ENCODE results near the gene F2RL3.
"Not testable (repeated sequence)": the region's sequence is repeated elsewhere in the genome, so short reads cannot be mapped to it uniquely, and the experiment has no call there.

DNA sequence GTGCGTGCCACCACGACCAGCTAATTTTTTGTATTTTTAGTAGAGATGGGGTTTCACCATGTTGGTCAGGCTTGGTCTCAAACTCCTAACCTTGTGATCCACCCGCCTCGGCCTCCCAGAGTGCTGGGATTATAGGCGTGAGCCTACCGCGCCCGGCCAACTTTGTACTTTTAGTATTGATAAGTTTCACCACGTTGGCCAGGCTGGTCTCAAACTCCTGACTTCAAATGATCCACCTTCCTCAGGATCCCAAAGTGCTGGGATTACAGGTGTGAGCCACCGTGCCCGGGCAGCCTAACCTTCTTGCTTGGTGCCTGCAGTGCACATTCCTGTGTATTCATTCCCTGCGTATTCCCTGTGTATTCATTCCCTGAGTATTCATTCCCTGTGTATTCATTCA lies 49.0 kb downstream of the F2RL3 start:
- TF ChIP-seq, protein P1, sequence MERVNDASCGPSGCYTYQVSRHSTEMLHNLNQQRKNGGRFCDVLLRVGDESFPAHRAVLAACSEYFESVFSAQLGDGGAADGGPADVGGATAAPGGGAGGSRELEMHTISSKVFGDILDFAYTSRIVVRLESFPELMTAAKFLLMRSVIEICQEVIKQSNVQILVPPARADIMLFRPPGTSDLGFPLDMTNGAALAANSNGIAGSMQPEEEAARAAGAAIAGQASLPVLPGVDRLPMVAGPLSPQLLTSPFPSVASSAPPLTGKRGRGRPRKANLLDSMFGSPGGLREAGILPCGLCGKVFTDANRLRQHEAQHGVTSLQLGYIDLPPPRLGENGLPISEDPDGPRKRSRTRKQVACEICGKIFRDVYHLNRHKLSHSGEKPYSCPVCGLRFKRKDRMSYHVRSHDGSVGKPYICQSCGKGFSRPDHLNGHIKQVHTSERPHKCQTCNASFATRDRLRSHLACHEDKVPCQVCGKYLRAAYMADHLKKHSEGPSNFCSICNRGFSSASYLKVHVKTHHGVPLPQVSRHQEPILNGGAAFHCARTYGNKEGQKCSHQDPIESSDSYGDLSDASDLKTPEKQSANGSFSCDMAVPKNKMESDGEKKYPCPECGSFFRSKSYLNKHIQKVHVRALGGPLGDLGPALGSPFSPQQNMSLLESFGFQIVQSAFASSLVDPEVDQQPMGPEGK (CRISPR knock-in tag; IDR thresholded peaks at IDR 0.05; ENCODE audit: borderline replicate concordance): not testable (repeated sequence)
- TF ChIP-seq ZNF70 (CRISPR knock-in tag; IDR thresholded peaks at IDR 0.05); PPARA (CRISPR knock-in tag; IDR thresholded peaks at IDR 0.05; ENCODE audit: borderline replicate concordance); ZFP30 (CRISPR knock-in tag; IDR thresholded peaks at IDR 0.05); CSDC2 (CRISPR knock-in tag; IDR thresholded peaks at IDR 0.05); BACH2 (CRISPR knock-in tag; IDR thresholded peaks at IDR 0.05; ENCODE audit: borderline replicate concordance); SNAI2 (CRISPR knock-in tag; IDR thresholded peaks at IDR 0.05); ESRRG (CRISPR knock-in tag; IDR thresholded peaks at IDR 0.05): not testable (repeated sequence)
- TF ChIP-seq, protein P2, sequence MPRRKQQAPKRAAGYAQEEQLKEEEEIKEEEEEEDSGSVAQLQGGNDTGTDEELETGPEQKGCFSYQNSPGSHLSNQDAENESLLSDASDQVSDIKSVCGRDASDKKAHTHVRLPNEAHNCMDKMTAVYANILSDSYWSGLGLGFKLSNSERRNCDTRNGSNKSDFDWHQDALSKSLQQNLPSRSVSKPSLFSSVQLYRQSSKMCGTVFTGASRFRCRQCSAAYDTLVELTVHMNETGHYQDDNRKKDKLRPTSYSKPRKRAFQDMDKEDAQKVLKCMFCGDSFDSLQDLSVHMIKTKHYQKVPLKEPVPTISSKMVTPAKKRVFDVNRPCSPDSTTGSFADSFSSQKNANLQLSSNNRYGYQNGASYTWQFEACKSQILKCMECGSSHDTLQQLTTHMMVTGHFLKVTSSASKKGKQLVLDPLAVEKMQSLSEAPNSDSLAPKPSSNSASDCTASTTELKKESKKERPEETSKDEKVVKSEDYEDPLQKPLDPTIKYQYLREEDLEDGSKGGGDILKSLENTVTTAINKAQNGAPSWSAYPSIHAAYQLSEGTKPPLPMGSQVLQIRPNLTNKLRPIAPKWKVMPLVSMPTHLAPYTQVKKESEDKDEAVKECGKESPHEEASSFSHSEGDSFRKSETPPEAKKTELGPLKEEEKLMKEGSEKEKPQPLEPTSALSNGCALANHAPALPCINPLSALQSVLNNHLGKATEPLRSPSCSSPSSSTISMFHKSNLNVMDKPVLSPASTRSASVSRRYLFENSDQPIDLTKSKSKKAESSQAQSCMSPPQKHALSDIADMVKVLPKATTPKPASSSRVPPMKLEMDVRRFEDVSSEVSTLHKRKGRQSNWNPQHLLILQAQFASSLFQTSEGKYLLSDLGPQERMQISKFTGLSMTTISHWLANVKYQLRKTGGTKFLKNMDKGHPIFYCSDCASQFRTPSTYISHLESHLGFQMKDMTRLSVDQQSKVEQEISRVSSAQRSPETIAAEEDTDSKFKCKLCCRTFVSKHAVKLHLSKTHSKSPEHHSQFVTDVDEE (CRISPR knock-in tag; IDR thresholded peaks at IDR 0.05): not testable (repeated sequence)

All from SK-N-SH treated with all-trans-retinoic acid at 6 μM for 48 hours (cell line).